GM18511 (cell line): Measurements from ENCODE around the gene POLR2F.
"Not testable (repeated sequence)": the region's sequence is repeated elsewhere in the genome, so short reads cannot be mapped to it uniquely, and the experiment has no call there.

Source experiments
- ATAC-seq: cut with Tn5 transposase; IDR thresholded peaks from one replicate; pipeline ENCODE4 v1.9.1; 2021; ENCODE audit warnings: mild to moderate bottlenecking, moderate library complexity; ENCODE audit not compliant: unreplicated experiment

Gene POLR2F

DNA sequence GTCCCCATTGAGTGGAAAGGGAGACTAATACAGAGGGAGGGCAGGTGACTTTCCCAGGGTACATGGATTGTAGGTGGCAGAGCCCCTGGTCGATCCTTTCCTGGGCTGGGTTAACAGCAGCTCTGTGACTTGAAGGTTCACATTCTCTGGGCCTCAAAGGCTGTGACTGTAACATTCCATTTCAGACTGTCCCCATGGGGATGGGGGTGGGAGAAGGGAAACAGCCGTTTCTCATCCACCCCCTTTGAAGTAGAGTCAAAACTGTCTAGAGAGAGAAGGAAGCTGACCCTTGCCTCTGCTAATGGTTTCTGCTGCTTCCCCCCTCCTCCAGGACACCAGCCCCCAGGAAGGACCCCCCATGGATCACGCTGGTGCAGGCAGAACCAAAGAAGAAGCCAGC, 28.2 kb upstream of the POLR2F start:
- no peak for ATAC-seq

DNA sequence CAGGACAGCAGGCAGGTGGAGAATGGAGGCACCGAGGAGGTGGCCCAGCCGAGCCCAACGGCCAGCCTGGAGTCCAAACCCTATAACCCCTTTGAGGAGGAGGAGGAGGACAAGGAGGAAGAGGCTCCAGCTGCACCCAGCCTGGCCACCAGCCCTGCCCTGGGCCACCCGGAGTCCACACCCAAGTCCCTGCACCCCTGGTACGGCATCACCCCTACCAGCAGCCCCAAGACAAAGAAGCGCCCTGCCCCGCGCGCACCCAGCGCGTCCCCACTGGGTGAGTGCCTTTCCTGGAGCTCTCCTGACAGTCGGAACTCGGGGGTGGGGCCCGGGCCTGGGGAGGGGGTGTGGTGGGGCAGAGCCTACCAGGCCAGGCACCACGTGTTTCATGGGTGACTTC, 27.7 kb upstream of the POLR2F start:
- ATAC-seq = no peak

DNA sequence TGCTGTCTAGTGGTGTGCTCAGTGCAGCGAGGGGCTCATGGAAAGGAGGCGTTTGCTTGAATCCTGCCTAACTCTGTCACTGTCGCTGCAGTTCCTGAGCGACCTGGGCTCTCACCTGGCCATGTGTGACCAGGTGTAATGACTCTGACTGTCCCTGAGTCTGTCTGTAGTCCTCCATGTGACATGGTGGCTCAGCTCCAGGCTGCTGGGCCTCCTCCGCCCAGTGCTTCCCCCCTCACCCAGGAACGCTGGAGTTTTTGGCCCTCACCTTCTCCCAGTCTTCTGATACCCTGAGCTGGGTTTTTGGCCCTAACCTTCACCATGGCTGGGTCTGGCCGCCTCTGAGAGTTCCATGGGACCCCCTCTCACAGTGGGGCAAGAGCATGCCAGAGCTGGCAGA, 27.1 kb upstream of the POLR2F start:
- no peak for ATAC-seq

DNA sequence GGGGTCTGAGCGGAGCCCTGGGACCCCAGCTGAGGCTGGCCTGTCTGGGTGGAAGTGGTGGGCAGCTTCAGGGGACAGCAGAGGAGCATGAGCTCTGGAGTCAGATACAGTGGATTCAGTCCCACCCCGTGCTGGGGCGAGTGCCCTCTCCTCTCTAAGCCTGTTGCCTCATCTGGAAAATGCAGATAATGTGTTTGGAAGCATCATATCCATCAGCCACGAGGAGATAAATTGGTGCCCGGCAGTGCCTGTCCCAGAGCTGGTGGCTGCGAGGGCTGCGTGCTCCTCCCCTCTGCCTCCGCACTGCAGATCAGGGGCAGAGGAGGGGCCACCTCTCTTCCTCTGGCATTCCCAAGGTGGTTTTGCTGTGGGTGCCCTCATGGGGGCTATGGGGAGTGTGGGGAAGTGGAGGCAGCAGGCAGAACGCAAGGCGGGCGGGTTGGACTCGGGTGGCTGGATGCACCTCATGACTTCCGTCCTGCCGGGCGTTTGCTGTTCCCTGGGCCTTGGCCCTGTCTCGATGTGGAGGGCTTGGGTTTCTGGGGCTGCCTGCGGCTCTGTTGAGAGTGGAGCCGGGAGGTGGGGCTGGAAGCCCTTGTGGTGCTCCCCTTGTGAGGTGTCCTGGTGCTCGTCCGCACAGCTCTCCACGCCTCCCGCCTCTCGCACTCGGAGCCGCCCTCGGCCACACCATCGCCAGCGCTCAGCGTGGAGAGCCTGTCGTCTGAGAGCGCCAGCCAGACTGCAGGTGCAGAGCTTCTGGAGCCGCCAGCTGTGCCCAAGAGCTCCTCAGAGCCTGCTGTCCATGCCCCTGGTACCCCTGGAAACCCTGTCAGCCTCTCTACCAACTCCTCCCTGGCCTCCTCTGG, 26.5 kb upstream of the POLR2F start:
- no peak for ATAC-seq

DNA sequence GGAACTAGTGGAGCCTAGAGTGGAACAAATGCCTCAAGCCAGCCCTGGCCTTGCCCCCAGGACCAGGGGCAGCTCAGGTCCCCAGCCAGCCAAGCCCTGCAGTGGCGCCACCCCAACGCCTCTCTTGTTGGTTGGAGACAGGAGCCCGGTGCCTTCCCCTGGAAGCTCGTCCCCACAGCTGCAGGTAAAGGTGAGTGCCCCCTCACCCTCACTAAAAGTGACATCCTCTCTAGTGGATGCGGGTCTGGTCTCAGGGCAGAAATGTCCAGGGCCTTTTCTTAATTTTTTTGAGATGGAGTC, 25.9 kb upstream of the POLR2F start:
- no peak for ATAC-seq

DNA sequence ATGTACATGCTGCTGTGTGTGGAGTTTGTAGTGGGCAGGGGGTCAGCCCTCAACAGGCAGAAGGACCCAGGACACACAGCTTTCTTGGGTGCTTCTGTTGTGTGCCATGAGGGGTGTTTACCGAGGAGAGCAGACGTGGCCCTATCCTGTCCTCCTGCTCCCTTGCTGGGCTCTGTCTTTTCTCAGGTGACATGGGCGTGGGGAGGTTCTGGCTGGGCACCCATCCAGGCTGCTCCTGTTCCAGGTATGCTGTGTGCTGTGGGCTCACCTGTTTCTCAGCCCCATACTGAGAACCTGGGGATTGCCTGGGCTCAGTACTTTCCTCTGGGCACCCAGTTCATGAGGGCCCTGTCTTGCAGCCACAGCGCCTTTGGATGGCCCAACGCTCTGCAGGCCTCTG, 24.1 kb upstream of the POLR2F start:
- no peak for ATAC-seq

DNA sequence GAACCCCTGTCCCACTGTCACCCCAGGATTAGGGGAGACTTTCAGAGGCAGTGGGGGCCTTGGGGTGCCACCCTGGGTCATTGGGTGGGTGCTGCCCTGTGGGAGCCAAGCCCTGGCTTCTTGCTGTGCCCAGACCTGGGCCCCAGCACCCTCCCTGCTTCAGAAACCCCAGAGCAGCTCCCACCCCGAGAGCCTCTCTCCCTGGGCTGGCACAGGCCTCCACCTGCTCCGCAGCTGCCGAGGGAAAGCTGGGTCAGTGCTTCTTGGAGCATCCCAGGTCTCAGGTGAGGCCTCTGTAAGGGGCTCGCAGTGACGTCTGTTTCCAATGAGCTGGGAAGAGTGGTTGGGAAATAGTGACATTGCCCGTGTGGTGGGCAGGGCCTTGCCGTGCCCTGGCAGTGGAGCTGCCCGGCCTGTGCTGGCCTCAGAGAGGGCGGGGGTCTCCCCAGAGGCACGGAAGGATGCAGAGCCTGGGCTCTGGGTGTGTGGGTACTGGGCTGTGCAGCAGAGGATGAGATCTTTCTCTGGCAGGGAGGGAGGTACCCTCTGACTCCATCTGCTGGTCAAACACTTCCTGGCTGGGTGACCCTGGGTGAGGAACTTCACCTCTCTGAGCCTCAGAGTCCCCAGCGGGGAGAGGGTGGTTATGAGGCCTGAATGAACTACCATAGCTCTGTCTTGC, 23.1 kb upstream of the POLR2F start:
- ATAC-seq = no peak

DNA sequence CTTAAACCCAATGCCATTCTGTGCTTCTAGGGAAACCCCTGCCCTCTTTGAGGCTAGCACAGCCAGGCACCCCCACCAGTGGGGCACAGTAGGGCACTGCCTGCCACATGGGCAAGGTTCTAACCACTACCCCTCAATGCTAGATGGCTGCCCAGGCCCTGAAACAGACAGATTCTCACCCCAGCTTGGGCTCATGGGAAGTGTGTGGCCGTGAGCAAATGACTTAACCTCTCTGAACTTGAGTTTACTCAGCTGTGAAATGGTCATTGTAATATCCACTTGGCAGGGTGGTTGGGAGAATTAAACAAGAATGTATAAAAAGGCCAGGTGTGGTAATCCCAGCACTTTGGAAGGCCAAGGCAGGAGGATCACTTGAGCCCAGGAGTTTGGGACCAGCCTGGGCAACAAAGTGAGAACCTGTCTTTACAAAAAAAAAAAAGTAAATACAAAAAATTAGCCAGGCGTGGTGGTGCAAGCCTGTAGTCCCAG, 22.5 kb upstream of the POLR2F start:
- ATAC-seq = no peak

DNA sequence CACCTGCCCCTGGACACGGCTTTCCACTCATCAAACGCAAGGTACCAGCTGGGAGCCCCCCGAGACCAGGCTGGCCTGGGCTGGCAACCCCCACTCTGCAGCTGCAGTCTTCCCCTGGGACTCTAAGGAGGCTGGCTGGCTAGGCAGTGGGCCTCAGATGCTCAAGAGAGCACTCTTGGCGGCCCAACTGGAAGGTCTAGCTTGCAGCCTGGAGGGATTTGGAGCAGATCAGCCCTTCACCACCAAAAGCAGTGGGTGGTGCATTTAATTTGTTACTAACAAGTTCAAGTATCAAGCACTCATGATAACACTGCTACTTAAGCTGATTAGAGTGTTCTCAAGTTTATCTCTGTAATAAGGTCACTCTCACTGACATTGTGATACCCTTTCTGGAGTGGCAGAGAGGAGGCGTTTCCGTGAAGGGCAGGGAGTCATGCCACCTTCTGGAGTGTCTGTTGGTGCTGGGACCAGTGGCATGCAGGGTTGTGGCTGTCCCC, 21.6 kb upstream of the POLR2F start:
- ATAC-seq = no peak

DNA sequence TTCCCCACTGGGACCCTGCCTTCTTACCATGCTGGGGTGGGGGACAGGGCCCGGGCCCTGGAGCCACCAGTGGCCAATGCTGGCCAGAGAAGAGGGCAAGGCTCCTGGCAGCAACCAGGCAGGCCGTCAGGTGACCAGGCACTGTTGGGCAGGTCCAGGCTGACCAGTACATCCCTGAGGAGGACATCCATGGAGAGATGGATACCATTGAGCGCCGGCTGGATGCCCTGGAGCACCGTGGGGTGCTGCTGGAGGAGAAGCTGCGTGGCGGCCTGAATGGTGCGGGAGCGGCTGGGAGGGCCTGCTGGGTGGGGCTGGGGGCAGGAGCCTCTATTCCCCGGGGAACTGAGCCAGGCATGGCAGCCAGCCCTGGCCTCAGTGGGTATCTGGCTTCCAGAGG, 21.1 kb upstream of the POLR2F start:
- no peak for ATAC-seq

DNA sequence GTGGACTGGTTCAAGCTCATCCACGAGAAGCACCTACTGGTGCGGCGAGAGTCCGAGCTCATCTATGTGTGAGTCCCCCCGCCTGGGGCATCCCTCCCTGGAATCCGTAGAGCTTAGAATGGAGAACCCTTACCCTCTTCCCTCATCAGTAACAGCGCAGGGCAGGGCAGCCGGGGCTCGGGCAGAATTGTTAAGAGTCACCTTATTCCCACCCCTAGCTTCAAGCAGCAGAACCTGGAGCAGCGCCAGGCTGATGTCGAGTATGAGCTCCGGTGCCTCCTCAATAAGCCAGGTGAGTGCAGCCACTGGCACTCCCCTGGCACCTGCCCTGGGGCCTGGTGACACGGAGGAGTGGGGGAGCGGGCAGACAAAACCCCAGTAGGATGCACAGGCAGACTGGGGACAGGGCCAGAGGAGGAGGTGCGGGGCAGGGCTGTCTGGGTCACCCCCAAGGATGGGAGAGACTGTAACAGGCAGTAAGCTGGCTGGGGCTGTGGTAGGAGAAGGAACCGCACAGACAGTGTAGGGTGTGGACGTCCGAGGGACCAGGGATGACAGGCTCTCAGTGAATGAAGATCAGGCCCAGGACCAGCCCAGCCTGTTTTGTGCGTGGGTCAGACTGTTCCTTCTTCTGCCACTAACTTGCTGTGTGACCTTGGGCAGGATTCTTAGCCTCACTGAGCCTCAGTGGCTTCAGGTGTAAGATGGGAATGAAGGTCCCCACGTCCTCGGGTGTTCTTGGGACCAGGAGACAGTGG, 20.5 kb upstream of the POLR2F start:
- no peak for ATAC-seq

DNA sequence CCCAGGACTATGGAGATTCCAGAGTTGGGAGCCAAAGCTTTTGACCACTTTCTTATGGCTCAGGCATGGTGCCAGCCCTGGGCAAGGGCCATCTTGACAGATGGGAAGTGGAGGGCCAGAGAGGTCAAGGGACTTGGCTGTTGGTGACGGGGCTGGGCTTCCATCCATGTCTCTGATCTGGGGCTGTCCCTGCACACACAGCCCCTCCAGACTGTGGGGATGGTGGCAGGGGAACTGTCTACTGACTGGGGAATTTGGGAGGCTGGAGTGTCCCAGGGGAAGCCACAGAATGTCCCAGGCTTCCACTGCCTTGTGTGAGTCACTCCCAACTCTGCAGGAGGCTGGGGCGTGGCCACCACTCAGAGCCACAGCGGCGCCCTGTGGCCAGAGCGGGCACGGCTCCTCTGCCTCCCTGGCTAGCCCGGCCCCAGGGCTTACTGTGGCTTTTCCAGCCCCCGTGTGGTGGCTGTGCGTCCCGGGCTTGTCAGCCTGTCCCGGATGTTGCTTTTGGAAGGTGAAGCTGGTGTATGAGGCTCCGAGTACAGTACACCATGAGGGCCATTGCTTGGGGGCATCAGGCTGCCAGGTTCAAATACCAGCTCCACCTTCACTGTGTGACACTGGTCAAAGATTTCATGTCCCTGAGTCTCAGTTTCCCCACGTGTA, 19.7 kb upstream of the POLR2F start:
- ATAC-seq = peak; percentile 68

DNA sequence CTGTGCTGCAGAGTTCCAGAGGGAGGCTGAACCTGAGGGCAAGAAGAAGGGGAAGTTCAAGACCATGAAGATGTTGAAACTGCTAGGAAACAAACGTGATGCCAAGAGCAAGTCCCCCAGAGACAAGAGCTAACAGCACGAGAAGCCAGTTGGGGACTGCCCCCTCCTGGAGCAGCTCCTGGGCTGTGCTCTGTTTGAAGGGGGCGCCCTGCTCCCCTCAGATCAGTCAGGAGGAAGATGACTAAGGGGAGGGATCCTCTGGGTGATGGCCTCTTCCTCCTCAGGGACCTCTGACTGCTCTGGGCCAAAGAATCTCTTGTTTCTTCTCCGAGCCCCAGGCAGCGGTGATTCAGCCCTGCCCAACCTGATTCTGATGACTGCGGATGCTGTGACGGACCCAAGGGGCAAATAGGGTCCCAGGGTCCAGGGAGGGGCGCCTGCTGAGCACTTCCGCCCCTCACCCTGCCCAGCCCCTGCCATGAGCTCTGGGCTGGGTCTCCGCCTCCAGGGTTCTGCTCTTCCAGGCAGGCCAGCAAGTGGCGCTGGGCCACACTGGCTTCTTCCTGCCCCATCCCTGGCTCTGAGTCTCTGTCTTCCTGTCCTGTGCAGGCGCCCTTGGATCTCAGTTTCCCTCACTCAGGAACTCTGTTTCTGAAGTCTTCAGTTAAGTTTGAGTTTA, 12.7 kb upstream of the POLR2F start:
- no peak for ATAC-seq

DNA sequence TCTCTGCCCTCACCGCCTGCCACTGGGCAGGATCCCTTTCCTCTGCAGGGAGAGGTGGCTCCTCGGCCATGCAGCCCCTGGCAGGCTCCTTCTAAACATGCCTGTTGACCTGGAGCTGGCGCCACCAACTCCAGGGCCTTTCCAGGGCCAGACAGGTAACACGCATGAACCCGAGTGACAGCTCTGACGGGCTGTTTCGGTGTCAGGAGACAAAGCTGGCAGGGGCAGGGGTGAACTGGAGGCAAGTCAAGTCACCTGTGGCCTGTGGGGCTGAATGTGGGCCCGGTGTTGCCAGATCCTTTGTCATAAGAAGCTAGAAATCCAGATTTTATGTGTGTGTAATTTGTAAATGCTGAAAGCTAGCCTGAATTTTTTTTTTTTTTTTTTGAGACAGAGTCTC, 11.4 kb upstream of the POLR2F start:
- no peak for ATAC-seq

DNA sequence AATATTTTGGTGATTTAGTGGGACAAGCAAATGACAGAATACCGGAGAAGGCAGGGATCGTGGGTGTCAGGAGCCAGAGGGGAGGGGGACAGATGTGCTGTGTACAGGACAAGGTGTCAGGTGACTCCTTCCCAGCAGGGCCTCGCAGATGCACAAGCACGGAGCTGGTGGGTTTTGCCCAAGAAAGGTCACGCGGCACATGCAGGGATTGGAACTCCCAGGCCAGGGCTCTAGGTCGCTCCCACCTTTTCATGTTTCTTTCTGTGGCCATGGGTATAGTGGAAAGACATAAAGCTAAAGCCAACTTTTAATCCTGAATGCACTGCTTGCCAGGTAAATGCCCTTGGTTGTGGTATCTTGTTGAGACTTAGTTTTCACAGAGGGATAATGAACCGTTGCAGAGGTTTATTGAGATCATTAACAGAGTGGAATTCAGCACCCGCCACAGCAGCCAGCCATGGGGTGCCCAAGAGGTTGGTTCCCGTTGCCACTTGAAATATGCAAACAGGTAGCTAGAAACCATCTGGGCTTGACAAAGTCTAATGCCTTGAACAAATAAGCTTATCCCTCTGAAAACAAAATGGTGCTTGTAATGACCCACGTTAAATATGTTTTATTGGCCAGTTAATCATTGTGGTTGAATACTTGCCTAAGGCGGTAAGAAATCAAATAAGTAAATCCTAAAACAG, 10.2 kb upstream of the POLR2F start:
- no peak for ATAC-seq

DNA sequence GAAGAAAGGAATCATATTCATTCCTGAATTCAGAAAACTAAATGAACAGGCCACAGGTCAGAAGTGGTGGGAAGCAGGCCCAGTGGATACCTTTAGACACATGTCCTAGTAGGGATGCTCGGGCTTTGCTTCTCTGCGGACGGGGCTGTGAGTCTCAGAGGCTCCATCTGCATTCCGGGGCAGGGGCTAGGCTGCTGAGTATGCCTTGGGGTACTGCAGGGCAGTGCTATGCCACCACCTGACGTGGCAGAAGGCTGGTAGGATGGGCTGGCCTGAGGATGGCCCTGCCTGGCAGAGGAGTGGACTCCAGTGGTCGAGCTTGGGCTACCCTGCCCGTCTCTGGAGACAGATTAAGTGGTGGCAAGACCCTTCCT, 9.7 kb upstream of the POLR2F start:
- ATAC-seq = no peak

DNA sequence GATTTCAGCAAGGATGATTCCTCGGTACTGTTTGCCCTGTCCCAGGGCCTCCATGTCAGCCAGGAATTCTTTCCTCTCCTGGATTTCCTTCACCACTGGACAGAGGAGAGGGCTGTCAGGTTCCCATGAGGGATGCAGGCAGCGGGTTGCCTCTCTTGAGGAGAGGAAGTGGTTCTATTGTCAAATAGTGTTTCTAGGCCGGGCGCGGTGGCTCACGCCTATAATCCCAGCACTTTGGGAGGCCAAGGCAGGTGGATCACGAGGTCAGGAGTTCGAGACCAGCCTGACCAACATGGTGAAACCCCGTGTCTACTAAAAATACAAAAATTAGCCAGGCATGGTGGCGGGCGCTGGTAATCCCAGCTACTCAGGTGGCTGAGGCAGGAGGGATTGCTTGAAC, 9.1 kb upstream of the POLR2F start:
- not testable (repeated sequence) for ATAC-seq

DNA sequence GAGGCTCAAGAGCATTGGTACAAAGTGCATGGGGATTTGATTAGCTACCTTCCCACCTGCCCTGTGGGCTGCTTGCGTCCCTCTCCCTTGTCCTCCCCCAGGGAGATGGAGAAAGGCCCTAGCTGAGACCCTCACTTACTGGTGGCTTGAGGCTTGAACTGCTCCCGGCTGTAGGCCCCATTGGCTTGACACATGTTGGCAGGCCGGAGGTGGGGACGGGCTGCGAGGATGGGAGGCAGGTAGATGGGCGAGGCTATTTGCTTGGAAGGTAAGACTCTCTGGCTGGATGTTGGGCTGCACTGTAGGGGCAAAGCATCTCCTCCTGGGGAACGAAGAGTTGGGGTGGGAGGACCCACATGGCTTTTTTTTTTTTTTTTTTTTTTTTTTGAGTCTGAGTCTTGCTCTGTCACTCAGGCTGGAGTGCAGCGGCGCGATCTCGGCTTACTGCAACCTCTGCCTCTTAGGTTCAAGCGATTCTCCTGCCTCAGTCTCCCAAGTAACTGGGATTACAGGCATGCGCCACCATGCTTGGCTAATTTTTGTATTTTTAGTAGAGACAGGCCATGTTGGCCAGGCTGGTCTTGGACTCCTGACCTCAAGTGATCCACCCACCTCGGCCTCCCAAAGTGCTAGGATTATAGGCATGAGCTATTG, 6.2 kb upstream of the POLR2F start:
- not testable (repeated sequence) for ATAC-seq

DNA sequence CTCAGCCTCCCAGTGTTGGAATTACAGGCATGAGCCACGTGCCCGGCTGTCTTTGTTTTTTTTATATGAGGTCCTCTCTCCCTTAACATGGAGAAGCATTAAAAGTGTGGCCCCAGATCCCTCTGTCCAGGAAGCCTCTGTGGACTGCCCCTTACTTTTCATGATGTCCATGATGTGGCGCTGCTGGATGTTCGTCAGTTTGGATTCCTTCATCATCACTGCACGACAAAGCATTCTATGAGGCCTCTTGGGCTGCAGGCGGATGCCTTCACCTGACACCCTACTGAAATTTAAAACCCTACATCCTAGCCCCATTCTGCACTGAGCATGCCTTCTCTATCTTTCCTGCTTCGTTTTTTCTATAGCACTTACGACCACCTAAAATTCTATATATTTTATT, 2.2 kb upstream of the POLR2F start:
- no peak for ATAC-seq
